ENCODE results near the gene PIR. TPM values are rescaled to one million over a fixed set of nuclear protein-coding genes. Genes with fewer than 3 reads are reported as not detected.

Gene PIR
- total RNA-seq, 2 donors from 2014 or later = 8.9 to 20.1 TPM

GRCh38 chrX:15401378-15401777 lies 91.8 kb downstream of the PIR start:
- TF ChIP-seq POLR2AphosphoS5 (IDR thresholded peaks at IDR 0.05) = no peak
- TF ChIP-seq POLR2A (IDR thresholded peaks at IDR 0.05) = no peak
- TF ChIP-seq, protein P1, sequence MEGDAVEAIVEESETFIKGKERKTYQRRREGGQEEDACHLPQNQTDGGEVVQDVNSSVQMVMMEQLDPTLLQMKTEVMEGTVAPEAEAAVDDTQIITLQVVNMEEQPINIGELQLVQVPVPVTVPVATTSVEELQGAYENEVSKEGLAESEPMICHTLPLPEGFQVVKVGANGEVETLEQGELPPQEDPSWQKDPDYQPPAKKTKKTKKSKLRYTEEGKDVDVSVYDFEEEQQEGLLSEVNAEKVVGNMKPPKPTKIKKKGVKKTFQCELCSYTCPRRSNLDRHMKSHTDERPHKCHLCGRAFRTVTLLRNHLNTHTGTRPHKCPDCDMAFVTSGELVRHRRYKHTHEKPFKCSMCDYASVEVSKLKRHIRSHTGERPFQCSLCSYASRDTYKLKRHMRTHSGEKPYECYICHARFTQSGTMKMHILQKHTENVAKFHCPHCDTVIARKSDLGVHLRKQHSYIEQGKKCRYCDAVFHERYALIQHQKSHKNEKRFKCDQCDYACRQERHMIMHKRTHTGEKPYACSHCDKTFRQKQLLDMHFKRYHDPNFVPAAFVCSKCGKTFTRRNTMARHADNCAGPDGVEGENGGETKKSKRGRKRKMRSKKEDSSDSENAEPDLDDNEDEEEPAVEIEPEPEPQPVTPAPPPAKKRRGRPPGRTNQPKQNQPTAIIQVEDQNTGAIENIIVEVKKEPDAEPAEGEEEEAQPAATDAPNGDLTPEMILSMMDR (IDR thresholded peaks at IDR 0.05) = no peak
- DNase-seq (ENCODE audit: low spot score) = no peak
- Histone ChIP-seq H3K27ac (no peak overlapping the region), H3K4me3 (no peak overlapping the region), H3K27me3 (replicated peaks; ENCODE audit: insufficient read depth) (no peaks in the 10 kb centered on the region), H3K36me3 (no peaks in the 10 kb centered on the region), H3K9me3 (no peaks in the 10 kb centered on the region), H3K4me1 (replicated peaks) (no peaks in the 10 kb centered on the region)
- intact Hi-C loops (cut with DNase I) = no loop called here
- 17% methylated on average over 2 of the region's 2 CpGs for WGBS

- Histone ChIP-seq H3K4me1 (replicated peaks) (no peaks in the 10 kb centered on the region), H3K27ac (no peak overlapping the region), H3K4me3 (no peak overlapping the region), H3K36me3 (no peaks in the 10 kb centered on the region), H3K9me3 (no peaks in the 10 kb centered on the region), H3K27me3 (replicated peaks; ENCODE audit: insufficient read depth) (no peaks in the 10 kb centered on the region)
- DNase-seq (ENCODE audit: low spot score) = no peak
- WGBS = 84% methylated on average over 3 of the region's 3 CpGs
- intact Hi-C loops (cut with DNase I) = no loop called here
- TF ChIP-seq, protein P1 (IDR thresholded peaks at IDR 0.05) = no peak
- TF ChIP-seq POLR2A (IDR thresholded peaks at IDR 0.05) (no peak), POLR2AphosphoS5 (IDR thresholded peaks at IDR 0.05) (no peak)
Observed at GRCh38 chrX:15399962-15400391, 93.2 kb downstream of the PIR start.

GRCh38 chrX:15398874-15399273 lies 94.3 kb downstream of the PIR start:
- no peak overlapping the region for H3K27ac ChIP-seq
- TF ChIP-seq POLR2AphosphoS5 (IDR thresholded peaks at IDR 0.05) (no peak), POLR2A (IDR thresholded peaks at IDR 0.05) (no peak)
- TF ChIP-seq, protein P1 (IDR thresholded peaks at IDR 0.05) = no peak
- intact Hi-C loops (cut with DNase I) = no loop called here
- no peak for DNase-seq (ENCODE audit: low spot score)
- H3K4me3 ChIP-seq = no peak overlapping the region
- H3K27me3 ChIP-seq (replicated peaks; ENCODE audit: insufficient read depth) = no peaks in the 10 kb centered on the region
- H3K36me3 ChIP-seq = no peaks in the 10 kb centered on the region
- H3K4me1 ChIP-seq (replicated peaks) = no peaks in the 10 kb centered on the region
- no peaks in the 10 kb centered on the region for H3K9me3 ChIP-seq

DNA sequence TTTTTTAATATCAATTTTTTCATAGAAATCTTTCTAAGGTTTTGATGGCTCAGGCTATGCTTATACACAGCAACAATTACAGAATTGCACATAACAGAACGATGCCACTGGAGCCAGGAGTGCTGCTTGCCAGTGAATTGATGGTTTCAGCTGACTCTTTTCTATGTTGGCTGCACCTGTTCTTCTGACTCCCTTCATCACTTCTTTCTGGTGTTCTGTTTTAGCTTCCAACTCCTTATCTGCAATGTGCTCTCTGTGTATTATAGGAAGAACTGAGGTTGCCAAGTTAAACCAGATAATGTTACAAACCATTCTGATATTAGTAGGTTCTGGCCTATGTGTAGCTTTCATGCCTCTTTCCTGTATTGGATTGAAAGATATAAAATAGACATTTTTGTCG lies 97.3 kb downstream of the PIR start:
- WGBS = 67% methylated on average over 2 of the region's 2 CpGs
- intact Hi-C loops (cut with DNase I) = no loop called here
- H3K36me3 ChIP-seq = no peaks in the 10 kb centered on the region
- no peak overlapping the region for H3K27ac ChIP-seq
- H3K9me3 ChIP-seq = no peaks in the 10 kb centered on the region
- TF ChIP-seq POLR2AphosphoS5 (IDR thresholded peaks at IDR 0.05) = no peak
- H3K4me3 ChIP-seq = no peak overlapping the region
- H3K4me1 ChIP-seq (replicated peaks) = no peaks in the 10 kb centered on the region
- no peaks in the 10 kb centered on the region for H3K27me3 ChIP-seq (replicated peaks; ENCODE audit: insufficient read depth)
- no peak for DNase-seq (ENCODE audit: low spot score)

DNA sequence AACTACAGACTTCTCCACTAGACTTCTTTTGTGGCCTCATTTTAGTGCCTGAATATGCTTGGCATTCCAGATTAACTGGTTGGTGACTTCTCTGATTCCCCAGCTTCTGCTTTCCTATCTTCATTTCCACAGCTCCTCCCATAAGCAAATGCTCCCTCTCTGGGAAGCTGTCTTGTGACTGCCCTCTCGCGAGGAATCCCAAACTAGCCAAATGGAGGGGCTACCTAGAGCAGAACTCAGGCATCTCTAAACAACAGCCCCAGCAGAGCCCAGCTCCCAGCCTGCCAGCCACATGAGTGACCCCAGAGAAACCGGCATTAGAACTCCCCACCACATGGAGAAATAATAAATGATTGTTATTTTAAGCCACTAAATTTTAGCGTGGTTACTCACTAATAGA lies 101.3 kb downstream of the PIR start:
- Histone ChIP-seq H3K36me3 (no peaks in the 10 kb centered on the region), H3K4me3 (no peak overlapping the region), H3K27me3 (replicated peaks; ENCODE audit: insufficient read depth) (no peaks in the 10 kb centered on the region), H3K4me1 (replicated peaks) (no peaks in the 10 kb centered on the region), H3K9me3 (no peaks in the 10 kb centered on the region), H3K27ac (no peak overlapping the region)
- WGBS = 68% methylated on average over 4 of the region's 4 CpGs
- intact Hi-C loops (cut with DNase I) = no loop called here
- TF ChIP-seq POLR2A (IDR thresholded peaks at IDR 0.05) = no peak
- DNase-seq (ENCODE audit: low spot score) = no peak

- TF ChIP-seq POLR2AphosphoS5 (IDR thresholded peaks at IDR 0.05) = no peak
- no peak for TF ChIP-seq POLR2A (IDR thresholded peaks at IDR 0.05)
- TF ChIP-seq, protein P1 (IDR thresholded peaks at IDR 0.05) = no peak
- no peaks in the 10 kb centered on the region for H3K36me3 ChIP-seq
- no peaks in the 10 kb centered on the region for H3K27me3 ChIP-seq (replicated peaks; ENCODE audit: insufficient read depth)
- no peak within 1 kb of the TSS for H3K4me3 ChIP-seq
- intact Hi-C loops (cut with DNase I) = no loop called here
- H3K4me1 ChIP-seq (replicated peaks) = no peaks in the 10 kb centered on the region
- H3K9me3 ChIP-seq = no peaks in the 10 kb centered on the region
- no peak for DNase-seq (ENCODE audit: low spot score)
- 6% methylated on average over 2 of the region's 2 CpGs for WGBS
- H3K27ac ChIP-seq = no peak within 1 kb of the TSS
Observed at GRCh38 chrX:15384304-15384703, 108.8 kb downstream of the PIR start, which contains the start of gene VEGFD. Gene VEGFD, minus strand, starts transcription at chrX:15384413. Its CDS starts 467 bp downstream, at chrX:15383946.
